ENCODE data around the gene TCF12. TPM values are rescaled to one million over a fixed set of nuclear protein-coding genes. Genes with fewer than 3 reads are reported as not detected.

The TCF12 gene
- polyA plus RNA-seq, 3 donors, result 15.8 to 52.5 (median 27.6) TPM

DNA sequence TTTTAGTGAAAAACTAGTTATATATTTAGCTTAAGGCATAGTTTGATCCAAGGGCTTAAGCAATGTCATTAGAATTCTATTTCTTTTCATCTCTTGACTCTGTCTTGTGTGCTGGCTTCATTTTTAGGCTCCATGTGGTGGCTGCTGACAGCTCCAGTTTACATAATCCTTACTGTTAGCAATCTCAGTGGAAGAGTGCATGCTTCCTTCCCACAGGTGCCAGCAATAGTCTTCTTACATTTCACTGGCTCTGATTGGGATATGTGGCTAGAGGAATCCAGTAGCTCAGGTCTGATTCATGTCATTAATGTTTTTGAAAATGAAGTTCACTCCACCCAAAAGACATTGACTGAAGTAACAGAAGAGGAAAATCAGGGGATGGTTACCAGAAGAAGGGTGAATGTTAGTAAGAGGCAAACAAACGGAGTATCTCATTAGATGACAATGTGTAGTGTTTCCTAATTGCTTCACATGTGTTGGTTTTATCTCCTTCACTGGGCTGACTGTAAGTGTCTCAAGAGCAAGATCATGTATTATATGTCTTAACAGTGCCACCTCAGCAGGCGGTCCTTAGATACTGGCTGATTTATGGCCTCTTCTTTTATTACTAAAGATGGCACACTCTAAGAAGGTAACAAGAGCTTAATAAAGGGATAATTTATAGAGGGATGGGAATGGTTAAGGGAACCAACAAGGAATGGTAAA is 25.6 kb upstream of the TCF12 start:
- Histone ChIP-seq H3K27ac (ENCODE audit: low read depth in 1 of 2, low read length in 2 of 2) (no peak overlapping the region), H3K79me2 (ENCODE audit: insufficient read depth, low read length) (no peaks in the 10 kb centered on the region), H3K4me2 (replicated peaks; ENCODE audit: extremely low read depth, low read length, poor library complexity, severe bottlenecking) (no peak overlapping the region), H3K4me3 (replicated peaks in 1 of 3; ENCODE audit: low read depth in 2 of 3, low read length in 3 of 3) (no peak overlapping the region), H3K9me3 (replicated peaks in 1 of 2; ENCODE audit: control insufficient read depth in 1 of 2, insufficient read depth in 1 of 2, low read length in 2 of 2) (peaks cover 0 to 2% of the 10 kb centered on the region in 2 donors), H3K36me3 (replicated peaks in 1 of 2; ENCODE audit: control insufficient read depth in 1 of 2, insufficient read depth in 2 of 2, low read length in 2 of 2) (no peaks in the 10 kb centered on the region), H3K9ac (ENCODE audit: insufficient read depth, low read length, poor library complexity, severe bottlenecking) (no peak overlapping the region), H4K20me1 (ENCODE audit: insufficient read depth, low read length) (no peaks in the 10 kb centered on the region), H3K27me3 (ENCODE audit: control insufficient read depth in 2 of 2, insufficient read depth in 2 of 2, low read length in 2 of 2) (no peaks in the 10 kb centered on the region), H2AFZ (ENCODE audit: insufficient read depth, low read depth, low read length, poor library complexity, severe bottlenecking) (no peak overlapping the region), H3K4me1 (ENCODE audit: control insufficient read depth in 1 of 2, insufficient read depth in 2 of 2, low read length in 2 of 2) (peaks cover 2 to 4% of the 10 kb centered on the region in 2 donors)
- H3K27ac Mint-ChIP-seq, result no peak overlapping the region
- peaks cover 4 to 14% (median 6%) of the 10 kb centered on the region in 7 donors for H3K9me3 Mint-ChIP-seq
- no peaks in the 10 kb centered on the region for H3K36me3 Mint-ChIP-seq
- peaks cover 7% of the 10 kb centered on the region for H3K4me1 Mint-ChIP-seq
- peaks cover 0 to 1% (median 0%) of the 10 kb centered on the region in 3 donors for H3K27me3 Mint-ChIP-seq (ENCODE audit: low read depth in 3 of 3)
- intact Hi-C loops (cut with micrococcal nuclease), result no loop called here
- no peak for DNase-seq
- 80% methylated on average over 1 of the region's 2 CpGs for WGBS (ENCODE audit: insufficient coverage)
- TF ChIP-seq, protein P1, sequence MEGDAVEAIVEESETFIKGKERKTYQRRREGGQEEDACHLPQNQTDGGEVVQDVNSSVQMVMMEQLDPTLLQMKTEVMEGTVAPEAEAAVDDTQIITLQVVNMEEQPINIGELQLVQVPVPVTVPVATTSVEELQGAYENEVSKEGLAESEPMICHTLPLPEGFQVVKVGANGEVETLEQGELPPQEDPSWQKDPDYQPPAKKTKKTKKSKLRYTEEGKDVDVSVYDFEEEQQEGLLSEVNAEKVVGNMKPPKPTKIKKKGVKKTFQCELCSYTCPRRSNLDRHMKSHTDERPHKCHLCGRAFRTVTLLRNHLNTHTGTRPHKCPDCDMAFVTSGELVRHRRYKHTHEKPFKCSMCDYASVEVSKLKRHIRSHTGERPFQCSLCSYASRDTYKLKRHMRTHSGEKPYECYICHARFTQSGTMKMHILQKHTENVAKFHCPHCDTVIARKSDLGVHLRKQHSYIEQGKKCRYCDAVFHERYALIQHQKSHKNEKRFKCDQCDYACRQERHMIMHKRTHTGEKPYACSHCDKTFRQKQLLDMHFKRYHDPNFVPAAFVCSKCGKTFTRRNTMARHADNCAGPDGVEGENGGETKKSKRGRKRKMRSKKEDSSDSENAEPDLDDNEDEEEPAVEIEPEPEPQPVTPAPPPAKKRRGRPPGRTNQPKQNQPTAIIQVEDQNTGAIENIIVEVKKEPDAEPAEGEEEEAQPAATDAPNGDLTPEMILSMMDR (IDR thresholded peaks at IDR 0.05), result no peak
- H3K4me3 Mint-ChIP-seq, result no peak overlapping the region

DNA sequence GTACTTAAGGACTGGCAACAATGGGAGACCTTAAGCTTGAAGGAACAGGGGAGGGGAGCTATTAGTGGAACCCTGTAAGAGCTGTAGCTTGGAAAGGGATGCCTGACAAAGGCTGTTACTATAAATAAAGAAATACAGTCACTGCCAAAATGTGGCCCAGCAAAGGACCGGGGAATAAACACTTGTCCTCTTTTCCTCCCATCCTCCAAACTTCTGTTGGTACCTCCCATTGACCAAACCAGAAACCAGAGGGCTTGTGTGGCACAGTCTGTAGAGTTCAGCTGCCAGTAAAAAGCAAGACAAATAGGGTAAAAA is 25.1 kb upstream of the TCF12 start:
- no peak for DNase-seq
- H3K9ac ChIP-seq (ENCODE audit: insufficient read depth, low read length, poor library complexity, severe bottlenecking), result no peak overlapping the region
- H3K27me3 Mint-ChIP-seq (ENCODE audit: low read depth in 3 of 3), result peaks cover 0 to 1% (median 0%) of the 10 kb centered on the region in 3 donors
- H3K79me2 ChIP-seq (ENCODE audit: insufficient read depth, low read length), result no peaks in the 10 kb centered on the region
- WGBS (ENCODE audit: insufficient coverage), result no CpG with 5 or more reads among the region's 1 CpG
- H3K9me3 Mint-ChIP-seq, result peaks cover 4 to 14% (median 6%) of the 10 kb centered on the region in 7 donors
- no peaks in the 10 kb centered on the region for H4K20me1 ChIP-seq (ENCODE audit: insufficient read depth, low read length)
- no peaks in the 10 kb centered on the region for H3K36me3 Mint-ChIP-seq
- H3K4me2 ChIP-seq (replicated peaks; ENCODE audit: extremely low read depth, low read length, poor library complexity, severe bottlenecking), result no peak overlapping the region
- H3K27ac Mint-ChIP-seq, result no peak overlapping the region
- intact Hi-C loops (cut with micrococcal nuclease), result no loop called here
- H3K4me3 Mint-ChIP-seq, result no peak overlapping the region
- no peaks in the 10 kb centered on the region for H3K36me3 ChIP-seq (replicated peaks in 1 of 2; ENCODE audit: control insufficient read depth in 1 of 2, insufficient read depth in 2 of 2, low read length in 2 of 2)
- H3K4me1 ChIP-seq (ENCODE audit: control insufficient read depth in 1 of 2, insufficient read depth in 2 of 2, low read length in 2 of 2), result no peaks in the 10 kb centered on the region
- TF ChIP-seq, protein P1 (IDR thresholded peaks at IDR 0.05), result no peak
- H3K4me3 ChIP-seq (replicated peaks in 1 of 3; ENCODE audit: low read depth in 2 of 3, low read length in 3 of 3), result no peak overlapping the region
- no peak overlapping the region for H3K27ac ChIP-seq (ENCODE audit: low read depth in 1 of 2, low read length in 2 of 2)
- H3K9me3 ChIP-seq (replicated peaks in 1 of 2; ENCODE audit: control insufficient read depth in 1 of 2, insufficient read depth in 1 of 2, low read length in 2 of 2), result peaks cover 0 to 2% of the 10 kb centered on the region in 2 donors
- H2AFZ ChIP-seq (ENCODE audit: insufficient read depth, low read depth, low read length, poor library complexity, severe bottlenecking), result no peak overlapping the region
- H3K4me1 Mint-ChIP-seq, result peaks cover 3% of the 10 kb centered on the region
- no peaks in the 10 kb centered on the region for H3K27me3 ChIP-seq (ENCODE audit: control insufficient read depth in 2 of 2, insufficient read depth in 2 of 2, low read length in 2 of 2)

Measured in CD14-positive monocyte (primary cell).